Small intestine (tissue), 7 donors: Measurements from ENCODE around the gene HPS4. TPM values are rescaled to one million over a fixed set of nuclear protein-coding genes. Genes with fewer than 3 reads are reported as not detected.

Experiments
- DNase-seq, 2 donors: peaks; one replicate each; pipeline versions ENCODE4 v3.0.0 to v3.0.0-alpha.2; 2013
- FAIRE-seq: peaks from 2 replicates; lab custom pipeline; 2012; peaks lifted over from hg19 to GRCh38; lab: Jason Lieb, UNC
- H3K27ac ChIP-seq, 3 donors: one replicate each; pipeline ENCODE4 v1.5.1; 2013; ENCODE audit warnings: low read length in 2 of 3, mild to moderate bottlenecking in 2 of 3, control low read depth in 1 of 3, inconsistent platforms in 1 of 3, low read depth in 1 of 3, moderate library complexity in 1 of 3
- H3K27me3 ChIP-seq, 3 donors: one replicate each; pipeline ENCODE4 v1.6.1; 2013; ENCODE audit warnings: low read length in 3 of 3, inconsistent platforms in 1 of 3; ENCODE audit not compliant: control insufficient read depth in 3 of 3, insufficient read depth in 3 of 3
- H3K36me3 ChIP-seq, 3 donors: one replicate each; pipeline ENCODE4 v1.6.1; 2013; ENCODE audit warnings: low read length in 3 of 3, inconsistent platforms in 1 of 3, low read depth in 1 of 3, mild to moderate bottlenecking in 1 of 3, moderate library complexity in 1 of 3; ENCODE audit not compliant: control insufficient read depth in 3 of 3, insufficient read depth in 2 of 3
- H3K4me1 ChIP-seq, 3 donors: one replicate each; pipeline ENCODE4 v1.6.1; 2013; ENCODE audit warnings: low read length in 2 of 3, inconsistent platforms in 1 of 3, low read depth in 1 of 3, mild to moderate bottlenecking in 1 of 3, moderate library complexity in 1 of 3; ENCODE audit not compliant: control insufficient read depth in 3 of 3, insufficient read depth in 2 of 3
- H3K4me3 ChIP-seq, 3 donors: one replicate each; pipeline ENCODE4 v1.5.1; 2013; ENCODE audit warnings: low read length in 3 of 3, control low read depth in 1 of 3, inconsistent platforms in 1 of 3, low read depth in 1 of 3, mild to moderate bottlenecking in 1 of 3, moderate library complexity in 1 of 3
- H3K9me3 ChIP-seq, 2 donors: one replicate each; pipeline ENCODE4 v1.6.1; 2013; ENCODE audit warnings: low read depth in 1 of 2, low read length in 1 of 2; ENCODE audit not compliant: control insufficient read depth in 2 of 2, insufficient read depth in 1 of 2
- WGBS, 3 donors: extraction: QIAGEN DNeasy Blood & Tissue Kit; methylation state at CpG; one replicate each; pipeline ENCODE4 v1.1.7; 2013; 5-methylcytosine and 5-hydroxymethylcytosine counted together
- polyA plus RNA-seq, 4 donors: library from polyadenylated mRNA; stranded (reverse) in 3 of 4; unstranded in 1 of 4; fragments of 200-250 nt in 3 of 4; fragments of 120-200 nt in 1 of 4; gene quantifications; one replicate each; pipeline versions ENCODE4 v1.2.1 to v1.2.3, GENCODE V29; 2013
- donor health status: healthy with polysubstance abuse.
- donor health status: control.
- donor health status: control.
- donor health status: Bipolar disorder and iron deficiency.
- donor health status: healthy.

Gene HPS4
- polyA plus RNA-seq, 4 donors = 9.8 to 49.2 (median 14.3) TPM

GRCh38 chr22:26508148-26508547, 24.6 kb upstream of the HPS4 start:
- Histone ChIP-seq H3K9me3 (no peaks in the 10 kb centered on the region), H3K27ac (no peak overlapping the region), H3K27me3 (no peaks in the 10 kb centered on the region), H3K4me3 (no peak overlapping the region), H3K4me1 (peaks cover 2 to 11% (median 6%) of the 10 kb centered on the region in 3 donors), H3K36me3 (peaks cover 18 to 47% (median 27%) of the 10 kb centered on the region in 3 donors)
- FAIRE-seq = no peak
- no peak for DNase-seq

GRCh38 chr22:26503758-26504157, 20.2 kb upstream of the HPS4 start:
- no peak overlapping the region for H3K4me3 ChIP-seq
- DNase-seq (no peak), FAIRE-seq (no peak)
- 73 to 85% (median 75%) methylated on average over 1 of the region's 1 CpG for WGBS, 3 donors
- no peaks in the 10 kb centered on the region for H3K9me3 ChIP-seq
- H3K27me3 ChIP-seq = no peaks in the 10 kb centered on the region
- H3K4me1 ChIP-seq = peaks cover 0 to 3% (median 0%) of the 10 kb centered on the region in 3 donors
- peaks cover 33 to 57% (median 33%) of the 10 kb centered on the region in 3 donors for H3K36me3 ChIP-seq
- H3K27ac ChIP-seq = no peak overlapping the region

GRCh38 chr22:26502688-26503561, 19.3 kb upstream of the HPS4 start:
- H3K4me1 ChIP-seq = peaks cover 0 to 3% (median 0%) of the 10 kb centered on the region in 3 donors
- H3K27ac ChIP-seq = peak overlapping the region in 1 of 3 donors; percentile 4
- no peaks in the 10 kb centered on the region for H3K27me3 ChIP-seq
- no peaks in the 10 kb centered on the region for H3K9me3 ChIP-seq
- no peak overlapping the region for H3K4me3 ChIP-seq
- WGBS, 3 donors = 38 to 65% (median 65%) methylated on average over 3 of the region's 3 CpGs
- DNase-seq (peak; percentile 40 to 44), FAIRE-seq (no peak)
- peaks cover 34 to 58% (median 36%) of the 10 kb centered on the region in 3 donors for H3K36me3 ChIP-seq

- H3K27me3 ChIP-seq = no peaks in the 10 kb centered on the region
- H3K4me3 ChIP-seq = no peak overlapping the region
- H3K27ac ChIP-seq = no peak overlapping the region
- H3K4me1 ChIP-seq = peaks cover 0 to 3% (median 2%) of the 10 kb centered on the region in 3 donors
- FAIRE-seq = no peak
- no peaks in the 10 kb centered on the region for H3K9me3 ChIP-seq
- WGBS, 3 donors = 81 to 89% (median 88%) methylated on average over 2 of the region's 2 CpGs
- H3K36me3 ChIP-seq = peaks cover 32 to 56% (median 36%) of the 10 kb centered on the region in 3 donors
- no peak for DNase-seq
Measured at GRCh38 chr22:26501996-26502395, 18.4 kb upstream of the HPS4 start.

- no peaks in the 10 kb centered on the region for H3K27me3 ChIP-seq
- H3K27ac ChIP-seq = no peak overlapping the region
- peaks cover 0 to 5% (median 3%) of the 10 kb centered on the region in 3 donors for H3K4me1 ChIP-seq
- DNase-seq (no peak), FAIRE-seq (no peak)
- WGBS, 3 donors = 92 to 93% (median 92%) methylated on average over 25 of the region's 25 CpGs
- H3K36me3 ChIP-seq = peaks cover 21 to 55% (median 34%) of the 10 kb centered on the region in 3 donors
- H3K4me3 ChIP-seq = no peak overlapping the region
- H3K9me3 ChIP-seq = no peaks in the 10 kb centered on the region
Measured at GRCh38 chr22:26499188-26499703, 15.7 kb upstream of the HPS4 start.

- DNase-seq = no peak
- Histone ChIP-seq H3K4me3 (no peak overlapping the region), H3K27me3 (no peaks in the 10 kb centered on the region), H3K27ac (no peak overlapping the region), H3K4me1 (peaks cover 0 to 5% (median 0%) of the 10 kb centered on the region in 3 donors), H3K9me3 (no peaks in the 10 kb centered on the region), H3K36me3 (peaks cover 31 to 62% (median 36%) of the 10 kb centered on the region in 3 donors)
- no peak for FAIRE-seq
- 18 to 74% (median 45%) methylated on average over 4 of the region's 4 CpGs for WGBS, 3 donors
Measured at GRCh38 chr22:26496456-26496855, 12.9 kb upstream of the HPS4 start.

GRCh38 chr22:26494506-26494905, 10.9 kb upstream of the HPS4 start:
- Histone ChIP-seq H3K4me1 (peaks cover 0 to 5% (median 0%) of the 10 kb centered on the region in 3 donors), H3K36me3 (peaks cover 29 to 61% (median 42%) of the 10 kb centered on the region in 3 donors), H3K27me3 (no peaks in the 10 kb centered on the region), H3K4me3 (no peak overlapping the region), H3K9me3 (no peaks in the 10 kb centered on the region), H3K27ac (no peak overlapping the region)
- FAIRE-seq = no peak
- no peak for DNase-seq

GRCh38 chr22:26492220-26492619, 8.6 kb upstream of the HPS4 start:
- WGBS, 3 donors = 89 to 91% (median 91%) methylated on average over 9 of the region's 9 CpGs
- FAIRE-seq (no peak), DNase-seq (no peak)
- Histone ChIP-seq H3K27ac (no peak overlapping the region), H3K36me3 (peaks cover 22 to 63% (median 43%) of the 10 kb centered on the region in 3 donors), H3K27me3 (no peaks in the 10 kb centered on the region), H3K4me3 (no peak overlapping the region), H3K4me1 (peaks cover 0 to 9% (median 0%) of the 10 kb centered on the region in 3 donors), H3K9me3 (no peaks in the 10 kb centered on the region)
